H9 (cell line): ENCODE data around the gene TMEM140. TPM values are rescaled to one million over a fixed set of nuclear protein-coding genes. Genes with fewer than 3 reads are reported as not detected.

Source experiments
- DNase-seq: peaks from one replicate; pipeline ENCODE4 v3.0.0-alpha.2; 2017
- H2AFZ ChIP-seq: one replicate; pipeline ENCODE4 v1.6.1; 2013; ENCODE audit warnings: mild to moderate bottlenecking, low read length, control low read depth, moderate library complexity
- H2AK5ac ChIP-seq: 2 replicates; pipeline ENCODE4 v1.6.1; 2013; ENCODE audit warnings: low read length, control low read depth, mixed read lengths; ENCODE audit not compliant: insufficient read length
- H2BK120ac ChIP-seq: one replicate; pipeline ENCODE4 v1.6.1; 2013; ENCODE audit warnings: low read depth, mild to moderate bottlenecking, low read length, control low read depth, inconsistent platforms; ENCODE audit not compliant: poor library complexity, severe bottlenecking
- H2BK12ac ChIP-seq: 2 replicates; pipeline ENCODE4 v1.6.1; 2013; ENCODE audit warnings: low read length, control low read depth, mixed read lengths, low read depth; ENCODE audit not compliant: insufficient read length
- H2BK15ac ChIP-seq: 2 replicates; pipeline ENCODE4 v1.6.1; 2013; ENCODE audit warnings: low read depth, low read length, control low read depth
- H2BK20ac ChIP-seq: one replicate; pipeline ENCODE4 v1.6.1; 2013; ENCODE audit warnings: low read depth, mild to moderate bottlenecking, low read length, control low read depth, inconsistent platforms; ENCODE audit not compliant: poor library complexity, severe bottlenecking
- H2BK5ac ChIP-seq: 2 replicates; pipeline ENCODE4 v1.6.1; 2013; ENCODE audit warnings: low read length, control low read depth, mixed read lengths; ENCODE audit not compliant: insufficient read length
- H3K14ac ChIP-seq: 2 replicates; pipeline ENCODE4 v1.6.1; 2013; ENCODE audit warnings: low read length, control low read depth; ENCODE audit not compliant: insufficient read depth
- H3K18ac ChIP-seq: 2 replicates; pipeline ENCODE4 v1.6.1; 2013; ENCODE audit warnings: low read depth, mild to moderate bottlenecking, mixed read lengths, low read length, control low read depth; ENCODE audit not compliant: insufficient read length
- H3K23ac ChIP-seq: 2 replicates; pipeline ENCODE4 v1.6.1; 2013; ENCODE audit warnings: low read length, control low read depth, mixed read lengths, low read depth; ENCODE audit not compliant: insufficient read length
- H3K23me2 ChIP-seq: 2 replicates; pipeline ENCODE4 v1.6.1; 2013; ENCODE audit warnings: low read depth, mild to moderate bottlenecking, mixed read lengths, low read length, control low read depth; ENCODE audit not compliant: insufficient read length, poor library complexity, severe bottlenecking
- H3K27ac ChIP-seq: 2 replicates; pipeline ENCODE4 v1.5.1; 2013; ENCODE audit warnings: low read length, control low read depth, mixed read lengths, low read depth; ENCODE audit not compliant: insufficient read length
- H3K27me3 ChIP-seq: 2 replicates; pipeline ENCODE4 v1.6.1; 2013; ENCODE audit warnings: low read length, control low read depth, inconsistent platforms; ENCODE audit not compliant: insufficient read depth
- H3K4ac ChIP-seq: 2 replicates; pipeline ENCODE4 v1.6.1; 2013; ENCODE audit warnings: low read depth, mild to moderate bottlenecking, control low read depth, inconsistent platforms, low read length, moderate library complexity
- H3K4me1 ChIP-seq: 2 replicates; pipeline ENCODE4 v1.6.1; 2013; ENCODE audit warnings: low read length, control low read depth, inconsistent platforms; ENCODE audit not compliant: insufficient read depth
- H3K4me2 ChIP-seq: 2 replicates; pipeline ENCODE4 v1.6.1; 2013; ENCODE audit warnings: low read length, control low read depth, mixed read lengths; ENCODE audit not compliant: insufficient read length, insufficient read depth
- H3K56ac ChIP-seq: 2 replicates; pipeline ENCODE4 v1.6.1; 2013; ENCODE audit warnings: low read depth, mild to moderate bottlenecking, mixed read lengths, low read length, control low read depth; ENCODE audit not compliant: insufficient read length
- H3K79me1 ChIP-seq: 2 replicates; pipeline ENCODE4 v1.6.1; 2013; ENCODE audit warnings: low read depth, mild to moderate bottlenecking, moderate library complexity, low read length, control low read depth, inconsistent platforms; ENCODE audit not compliant: insufficient read depth, poor library complexity, severe bottlenecking
- H3K79me2 ChIP-seq: 2 replicates; pipeline ENCODE4 v1.6.1; 2013; ENCODE audit warnings: low read length, control low read depth, inconsistent platforms; ENCODE audit not compliant: insufficient read depth
- H3K9ac ChIP-seq: 2 replicates; pipeline ENCODE4 v1.6.1; 2013; ENCODE audit warnings: low read length, control low read depth, mixed read lengths; ENCODE audit not compliant: insufficient read length; ENCODE audit errors: extremely low read depth
- H3K9me3 ChIP-seq: one replicate; pipeline ENCODE4 v1.6.1; 2013; ENCODE audit warnings: low read depth, low read length, inconsistent platforms; ENCODE audit not compliant: control insufficient read depth
- H3T11ph ChIP-seq: one replicate; pipeline ENCODE4 v1.6.1; 2013; ENCODE audit warnings: mild to moderate bottlenecking, low read length, control low read depth, inconsistent platforms
- H4K20me1 ChIP-seq: one replicate; pipeline ENCODE4 v1.6.1; 2013; ENCODE audit not compliant: control insufficient read depth, insufficient read length, insufficient read depth
- H4K5ac ChIP-seq: 2 replicates; pipeline ENCODE4 v1.6.1; 2013; ENCODE audit warnings: low read depth, mild to moderate bottlenecking, mixed read lengths, low read length, control low read depth; ENCODE audit not compliant: insufficient read length
- H4K8ac ChIP-seq: replicated peaks from 2 replicates; pipeline ENCODE4 v1.6.1; 2013; ENCODE audit warnings: low read length, control low read depth, mixed read lengths, low read depth; ENCODE audit not compliant: insufficient read length
- H4K91ac ChIP-seq: 2 replicates; pipeline ENCODE4 v1.6.1; 2013; ENCODE audit warnings: low read depth, mild to moderate bottlenecking, moderate library complexity, mixed read lengths, low read length, control low read depth; ENCODE audit not compliant: insufficient read length
- H3K27ac Mint-ChIP-seq, 3 experiments: 2 replicates in 2 of 3; 3 replicates in 1 of 3; pipeline ENCODE4 v1.8.0; 2020 to 2021; ENCODE audit warnings: mixed read lengths in 3 of 3, mild to moderate bottlenecking in 1 of 3, moderate library complexity in 1 of 3
- H3K27me3 Mint-ChIP-seq: 2 replicates; pipeline ENCODE4 v1.8.0; 2021; ENCODE audit warnings: low read depth, mild to moderate bottlenecking, moderate library complexity, mixed read lengths
- H3K36me3 Mint-ChIP-seq, 3 experiments: 2 replicates in 2 of 3; 3 replicates in 1 of 3; pipeline ENCODE4 v1.8.0; 2020 to 2021; ENCODE audit warnings: low read depth in 3 of 3, mixed read lengths in 3 of 3; ENCODE audit not compliant: insufficient read depth in 1 of 3
- H3K4me1 Mint-ChIP-seq, 2 experiments: 2 replicates each; pipeline ENCODE4 v1.8.0; 2020; ENCODE audit warnings: mixed read lengths in 2 of 2
- H3K4me3 Mint-ChIP-seq, 2 experiments: 2 replicates in 1 of 2; 3 replicates in 1 of 2; pipeline ENCODE4 v1.8.0; 2020 to 2021; ENCODE audit warnings: mild to moderate bottlenecking in 2 of 2, mixed read lengths in 2 of 2, moderate library complexity in 1 of 2
- H3K9me3 Mint-ChIP-seq, 2 experiments: 2 replicates in 1 of 2; 3 replicates in 1 of 2; pipeline ENCODE4 v1.8.0; 2020; ENCODE audit warnings: mild to moderate bottlenecking in 2 of 2, mixed read lengths in 2 of 2, moderate library complexity in 1 of 2
- CTCF ChIP-seq: fragments of 200-600 bp; sonication (generic); conservative IDR thresholded peaks from 3 replicates; pipeline ENCODE4 v1.8.0; 2021; ENCODE audit warnings: antibody characterized with exemption, mild to moderate bottlenecking
- WGBS: extraction: QIAGEN DNeasy Blood & Tissue Kit; methylation state at CpG from one replicate; pipeline ENCODE4 v1.1.7; 2013; ENCODE audit warnings: missing lambda C conversion rate, low lambda C conversion rate, mixed read lengths; ENCODE audit not compliant: insufficient read length; ENCODE audit errors: extremely low coverage; 5-methylcytosine and 5-hydroxymethylcytosine counted together
- total RNA-seq: library from RNA; stranded (reverse); gene quantifications from 2 replicates; pipeline ENCODE4 v1.2.1, GENCODE V29; 2021

TMEM140 gene
- total RNA-seq, 1 experiment from 2014 or later: not detected

- no peaks in the 10 kb centered on the region for H4K20me1 ChIP-seq
- H3K4me3 Mint-ChIP-seq: no peak overlapping the region
- no peak overlapping the region for H3T11ph ChIP-seq
- H3K4me1 Mint-ChIP-seq: no peaks in the 10 kb centered on the region
- H3K27me3 Mint-ChIP-seq: no peaks in the 10 kb centered on the region
- no peak overlapping the region for H2AK5ac ChIP-seq
- H4K91ac ChIP-seq: no peak overlapping the region
- no peak for TF ChIP-seq CTCF
- H3K23me2 ChIP-seq: no peaks in the 10 kb centered on the region
- no peaks in the 10 kb centered on the region for H3K79me2 ChIP-seq
- H3K27ac Mint-ChIP-seq: no peak overlapping the region
- H3K9me3 Mint-ChIP-seq: no peaks in the 10 kb centered on the region; a peak in 1 of 5 replicates
- no peak overlapping the region for H3K14ac ChIP-seq
- no peak overlapping the region for H2AFZ ChIP-seq
- H3K4me1 ChIP-seq: no peaks in the 10 kb centered on the region
- no peak for DNase-seq
- WGBS: no CpG with 5 or more reads among the region's 4 CpGs
- no peak overlapping the region for H3K9ac ChIP-seq
- no peak overlapping the region for H3K18ac ChIP-seq
- no peak overlapping the region for H2BK120ac ChIP-seq
- H2BK20ac ChIP-seq: no peak overlapping the region
- no peaks in the 10 kb centered on the region for H3K27me3 ChIP-seq
- no peaks in the 10 kb centered on the region for H3K79me1 ChIP-seq
- no peak overlapping the region for H3K4me2 ChIP-seq
- H4K5ac ChIP-seq: no peak overlapping the region
- no peak overlapping the region for H2BK12ac ChIP-seq
- H3K4ac ChIP-seq: no peak overlapping the region
- no peak overlapping the region for H2BK5ac ChIP-seq
- no peak overlapping the region for H3K23ac ChIP-seq
- no peak overlapping the region for H3K27ac ChIP-seq
- no peaks in the 10 kb centered on the region; a peak in 1 of 7 replicates for H3K36me3 Mint-ChIP-seq
- no peaks in the 10 kb centered on the region for H3K9me3 ChIP-seq
- H2BK15ac ChIP-seq: no peak overlapping the region
- H4K8ac ChIP-seq: no peak overlapping the region
- no peak overlapping the region for H3K56ac ChIP-seq
Measured at GRCh38 chr7:135109562-135109961, 38.3 kb upstream of the TMEM140 start.
